Neuronal stem cell (in vitro differentiated cells): ENCODE results near the gene CABP1.

Experiments used
- DNase-seq: peaks from one replicate; pipeline ENCODE4 v3.0.0-alpha.2; 2013; ENCODE audit warnings: low spot score
- H2AFZ ChIP-seq: one replicate; pipeline ENCODE4 v1.6.1; 2013; ENCODE audit warnings: mild to moderate bottlenecking, low read length, inconsistent platforms
- H2AK5ac ChIP-seq: 2 replicates; pipeline ENCODE4 v1.6.1; 2013; ENCODE audit warnings: low read depth, mild to moderate bottlenecking, inconsistent platforms, low read length, moderate library complexity, mixed read lengths
- H2BK120ac ChIP-seq: 2 replicates; pipeline ENCODE4 v1.6.1; 2013; ENCODE audit warnings: low read depth, mild to moderate bottlenecking, inconsistent platforms, low read length, moderate library complexity, mixed read lengths
- H2BK12ac ChIP-seq: one replicate; pipeline ENCODE4 v1.6.1; 2013; ENCODE audit warnings: low read length, inconsistent platforms
- H2BK15ac ChIP-seq: 2 replicates; pipeline ENCODE4 v1.6.1; 2013; ENCODE audit warnings: mild to moderate bottlenecking, low read length, inconsistent platforms, mixed read lengths
- H2BK5ac ChIP-seq: one replicate; pipeline ENCODE4 v1.6.1; 2013; ENCODE audit warnings: inconsistent platforms, mild to moderate bottlenecking, low read length, moderate library complexity
- H3K14ac ChIP-seq: one replicate; pipeline ENCODE4 v1.6.1; 2013; ENCODE audit warnings: low read length, inconsistent platforms
- H3K18ac ChIP-seq: 2 replicates; pipeline ENCODE4 v1.6.1; 2013; ENCODE audit warnings: low read length, inconsistent platforms
- H3K23ac ChIP-seq: 2 replicates; pipeline ENCODE4 v1.6.1; 2013; ENCODE audit warnings: low read depth, mild to moderate bottlenecking, mixed read lengths, low read length, inconsistent platforms; ENCODE audit not compliant: poor library complexity
- H3K27ac ChIP-seq: replicated peaks from 3 replicates; pipeline ENCODE4 v1.5.1; 2013; ENCODE audit warnings: low read length, inconsistent platforms
- H3K27me3 ChIP-seq, 3 experiments: 2 replicates each; pipeline ENCODE4 v1.6.1; 2013; ENCODE audit warnings: low read length in 3 of 3, mild to moderate bottlenecking in 2 of 3, inconsistent platforms in 1 of 3, low read depth in 1 of 3, mixed read lengths in 1 of 3, moderate library complexity in 1 of 3; ENCODE audit not compliant: control insufficient read depth in 3 of 3, insufficient read depth in 3 of 3
- H3K36me3 ChIP-seq, 2 donors: replicated peaks in 1 of 2; 2 replicates each; pipeline ENCODE4 v1.6.1; 2013; ENCODE audit warnings: low read length in 2 of 2; ENCODE audit not compliant: control insufficient read depth in 2 of 2, insufficient read depth in 2 of 2
- H3K4ac ChIP-seq: 2 replicates; pipeline ENCODE4 v1.6.1; 2013; ENCODE audit warnings: inconsistent platforms, mild to moderate bottlenecking, low read length, moderate library complexity
- H3K4me1 ChIP-seq, 2 donors: 1 replicate in 1 of 2; 2 replicates in 1 of 2; pipeline ENCODE4 v1.6.1; 2013; ENCODE audit warnings: low read length in 2 of 2, low read depth in 1 of 2; ENCODE audit not compliant: control insufficient read depth in 2 of 2, insufficient read depth in 1 of 2
- H3K4me2 ChIP-seq: one replicate; pipeline ENCODE4 v1.6.1; 2013; ENCODE audit warnings: mild to moderate bottlenecking, low read length, inconsistent platforms; ENCODE audit not compliant: insufficient read depth, poor library complexity, severe bottlenecking
- H3K4me3 ChIP-seq, 2 donors: 2 replicates each; pipeline ENCODE4 v1.5.1; 2013; ENCODE audit warnings: low read length in 2 of 2, mild to moderate bottlenecking in 2 of 2, inconsistent platforms in 1 of 2, moderate library complexity in 1 of 2
- H3K79me1 ChIP-seq: one replicate; pipeline ENCODE4 v1.6.1; 2013; ENCODE audit warnings: low read depth, mild to moderate bottlenecking, inconsistent platforms, low read length, moderate library complexity
- H3K9ac ChIP-seq: one replicate; pipeline ENCODE4 v1.6.1; 2013; ENCODE audit warnings: mild to moderate bottlenecking, low read depth, low read length, inconsistent platforms; ENCODE audit not compliant: poor library complexity
- H3K9me3 ChIP-seq, 2 donors: replicated peaks in 1 of 2; 2 replicates each; pipeline versions ENCODE3 to v1.6.1; 2013; ENCODE audit warnings: low read length in 2 of 2, mild to moderate bottlenecking in 2 of 2, inconsistent platforms in 1 of 2, low read depth in 1 of 2, mixed read lengths in 1 of 2, moderate library complexity in 1 of 2; ENCODE audit not compliant: control insufficient read depth in 2 of 2, insufficient read depth in 1 of 2
- H4K8ac ChIP-seq: one replicate; pipeline ENCODE4 v1.6.1; 2013; ENCODE audit warnings: low read depth, mild to moderate bottlenecking, inconsistent platforms, low read length, moderate library complexity
- H4K91ac ChIP-seq: one replicate; pipeline ENCODE4 v1.6.1; 2013; ENCODE audit warnings: low read length, low read depth, mild to moderate bottlenecking, inconsistent platforms; ENCODE audit not compliant: poor library complexity
- WGBS, 2 donors: extraction: QIAGEN DNeasy Blood & Tissue Kit; methylation state at CpG; one replicate each; pipeline ENCODE4 v1.1.7; 2013; ENCODE audit warnings: missing lambda C conversion rate in 2 of 2, mixed read lengths in 1 of 2; ENCODE audit not compliant: insufficient read length in 2 of 2, insufficient replicate concordance in 1 of 2; ENCODE audit errors: extremely low coverage in 2 of 2; 5-methylcytosine and 5-hydroxymethylcytosine counted together

The CABP1 gene

GRCh38 chr12:120625557-120626419 lies 14.6 kb upstream of the CABP1 start:
- Histone ChIP-seq H3K9ac (no peak overlapping the region), H3K23ac (no peak overlapping the region), H2AK5ac (no peak overlapping the region), H3K4ac (no peak overlapping the region), H2BK12ac (no peak overlapping the region), H2AFZ (no peak overlapping the region), H3K4me2 (no peak overlapping the region), H3K36me3 (no peaks in the 10 kb centered on the region), H3K4me3 (no peak overlapping the region), H3K27ac (no peak overlapping the region), H3K18ac (no peak overlapping the region), H3K9me3 (no peaks in the 10 kb centered on the region), H4K8ac (no peak overlapping the region), H4K91ac (no peak overlapping the region), H3K14ac (no peak overlapping the region), H2BK5ac (no peak overlapping the region), H3K79me1 (no peaks in the 10 kb centered on the region), H3K4me1 (peaks cover 0 to 1% of the 10 kb centered on the region in 2 donors), H2BK120ac (no peak overlapping the region), H3K27me3 (peaks cover 0 to 40% (median 0%) of the 10 kb centered on the region in 3 experiments), H2BK15ac (no peak overlapping the region)
- WGBS, 2 donors: no CpG with 5 or more reads among the region's 26 CpGs
- DNase-seq: no peak

- Histone ChIP-seq H3K18ac (no peak overlapping the region), H3K23ac (no peak overlapping the region), H2BK12ac (no peak overlapping the region), H3K4me2 (no peak overlapping the region), H3K4ac (no peak overlapping the region), H3K4me1 (peaks cover 0 to 1% of the 10 kb centered on the region in 2 donors), H2BK5ac (no peak overlapping the region), H2AK5ac (no peak overlapping the region), H4K8ac (no peak overlapping the region), H3K9me3 (no peaks in the 10 kb centered on the region), H3K27me3 (peaks cover 0 to 45% (median 0%) of the 10 kb centered on the region in 3 experiments), H4K91ac (no peak overlapping the region), H3K79me1 (no peaks in the 10 kb centered on the region), H2AFZ (no peak overlapping the region), H3K9ac (no peak overlapping the region), H3K4me3 (no peak overlapping the region), H3K27ac (no peak overlapping the region), H2BK120ac (no peak overlapping the region), H2BK15ac (no peak overlapping the region), H3K36me3 (no peaks in the 10 kb centered on the region), H3K14ac (no peak overlapping the region)
- DNase-seq: no peak
- no CpG with 5 or more reads among the region's 4 CpGs for WGBS, 2 donors
These were observed 11.5 kb upstream of the CABP1 start for GRCh38 chr12:120628919-120629318.

- H2AFZ ChIP-seq: no peak overlapping the region
- WGBS, 2 donors: no CpG with 5 or more reads among the region's 15 CpGs
These were observed 10.1 kb upstream of the CABP1 start for GRCh38 chr12:120630104-120630892.

GRCh38 chr12:120631097-120631496 lies 9.3 kb upstream of the CABP1 start:
- no CpG with 5 or more reads among the region's 5 CpGs for WGBS, 2 donors
- Histone ChIP-seq H3K9me3 (no peaks in the 10 kb centered on the region), H3K4me1 (peaks cover 0 to 1% of the 10 kb centered on the region in 2 donors)

More at GRCh38 chr12:120630104-120630892, 10.1 kb upstream of the CABP1 start:
- H3K9me3 ChIP-seq: no peaks in the 10 kb centered on the region
- no peak overlapping the region for H3K18ac ChIP-seq
- no peak overlapping the region for H3K4me3 ChIP-seq
- H3K36me3 ChIP-seq: no peaks in the 10 kb centered on the region
- H4K91ac ChIP-seq: no peak overlapping the region
- no peak overlapping the region for H3K23ac ChIP-seq
- H2BK15ac ChIP-seq: no peak overlapping the region
- H3K4me2 ChIP-seq: no peak overlapping the region
- H3K27ac ChIP-seq: no peak overlapping the region
- H4K8ac ChIP-seq: no peak overlapping the region
- no peak overlapping the region for H2BK5ac ChIP-seq
- no peak overlapping the region for H2AK5ac ChIP-seq
- peaks cover 0 to 1% of the 10 kb centered on the region in 2 donors for H3K4me1 ChIP-seq
- H2BK120ac ChIP-seq: no peak overlapping the region
- no peak for DNase-seq
- H3K79me1 ChIP-seq: no peaks in the 10 kb centered on the region
- H3K27me3 ChIP-seq: peaks cover 0 to 55% (median 0%) of the 10 kb centered on the region in 3 experiments
- H2BK12ac ChIP-seq: no peak overlapping the region
- no peak overlapping the region for H3K9ac ChIP-seq
- no peak overlapping the region for H3K14ac ChIP-seq
- H3K4ac ChIP-seq: no peak overlapping the region

More at GRCh38 chr12:120631097-120631496, 9.3 kb upstream of the CABP1 start:
- Histone ChIP-seq H3K14ac (no peak overlapping the region), H3K18ac (no peak overlapping the region), H3K36me3 (no peaks in the 10 kb centered on the region), H3K4me3 (no peak overlapping the region), H3K4me2 (no peak overlapping the region), H3K79me1 (no peaks in the 10 kb centered on the region), H3K4ac (no peak overlapping the region), H2BK120ac (no peak overlapping the region), H2BK15ac (no peak overlapping the region), H2BK5ac (no peak overlapping the region), H3K9ac (peak overlapping the region; percentile 3), H2AFZ (no peak overlapping the region), H3K27me3 (peaks cover 0 to 61% (median 0%) of the 10 kb centered on the region in 3 experiments), H3K27ac (no peak overlapping the region), H2BK12ac (no peak overlapping the region), H3K23ac (no peak overlapping the region), H2AK5ac (no peak overlapping the region), H4K91ac (no peak overlapping the region), H4K8ac (no peak overlapping the region)
- DNase-seq: no peak
